ENCODE results near the gene FGD3.

GRCh38 chr9:92965061-92965758 is 17.9 kb downstream of the FGD3 start:
- TF ChIP-seq CTCF (conservative IDR thresholded peaks at IDR 0.05 in 1 of 2, IDR thresholded peaks at IDR 0.05 in 1 of 2; ENCODE audit: low read depth in 1 of 2, low read length in 2 of 2) (no peak), EZH2 (IDR thresholded peaks at IDR 0.05; ENCODE audit: low read length, missing control alignments) (no peak)

Measured in fibroblast of lung (primary cell).